HG03066 (cell line): ENCODE results near the gene PRTN3.

Experiments used
- ATAC-seq: cut with Tn5 transposase; IDR thresholded peaks from one replicate; pipeline ENCODE4 v1.9.1; 2021; ENCODE audit warnings: low read depth; ENCODE audit not compliant: unreplicated experiment

The PRTN3 gene

DNA sequence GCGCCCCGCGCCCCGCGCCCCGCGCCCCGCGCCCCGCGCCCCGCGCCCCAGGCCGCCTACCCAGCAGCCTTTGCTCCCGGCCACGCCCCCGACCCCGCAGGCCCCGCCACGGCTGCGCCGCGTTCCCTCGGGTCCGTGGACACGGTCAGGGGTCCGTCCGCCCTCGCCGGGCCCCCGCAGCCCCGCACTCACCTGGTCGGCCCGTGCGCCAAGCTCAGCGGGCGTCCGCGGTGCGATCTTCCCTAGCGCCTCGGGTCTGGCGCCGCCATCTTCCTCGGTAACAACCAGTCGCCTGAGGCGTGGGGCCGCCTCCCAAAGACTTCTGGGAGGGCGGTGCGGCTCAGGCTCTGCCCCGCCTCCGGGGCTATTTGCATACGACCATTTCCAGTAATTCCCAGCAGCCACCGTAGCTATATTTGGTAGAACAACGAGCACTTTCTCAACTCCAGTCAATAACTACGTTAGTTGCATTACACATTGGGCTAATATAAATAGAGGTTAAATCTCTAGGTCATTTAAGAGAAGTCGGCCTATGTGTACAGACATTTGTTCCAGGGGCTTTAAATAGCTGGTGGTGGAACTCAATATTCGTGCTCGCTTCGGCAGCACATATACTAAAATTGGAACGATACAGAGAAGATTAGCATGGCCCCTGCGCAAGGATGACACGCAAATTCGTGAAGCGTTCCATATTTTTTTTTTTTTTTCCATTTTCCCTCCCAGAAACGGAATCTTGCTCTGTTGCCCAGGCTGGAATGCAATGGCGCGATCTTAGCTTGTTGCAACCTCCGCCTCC is 52.3 kb downstream of the PRTN3 start, which contains the start of the genes MED16 and RNU6-9:
Gene MED16 (minus strand): TSS at position 294 of the 796 bp plus-strand sequence. CDS start 2,056 bp downstream, outside the sequence.
Gene RNU6-9 (plus strand): TSS at position 591 of the 796 bp plus-strand sequence.
- peak; percentile 76 for ATAC-seq

DNA sequence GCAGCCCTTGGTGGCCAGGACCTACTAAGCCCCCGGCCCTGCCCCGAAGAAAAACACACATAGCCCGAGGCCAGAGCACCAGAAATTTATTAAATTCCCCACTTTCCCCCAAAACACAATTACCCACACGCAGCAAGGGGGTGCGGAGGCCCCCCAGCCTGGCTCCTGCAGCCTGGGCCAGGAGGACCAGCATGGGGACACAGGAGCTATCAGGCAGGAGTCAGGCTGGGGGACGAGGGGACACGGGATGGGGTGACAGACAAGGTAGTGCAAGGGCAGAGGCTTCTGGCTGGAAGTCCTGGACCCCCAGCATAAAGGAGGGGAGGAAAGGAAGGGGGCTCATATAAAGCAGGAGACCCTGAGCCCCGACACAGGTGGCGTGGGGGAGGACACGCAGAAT is 55.6 kb downstream of the PRTN3 start:
- ATAC-seq = no peak

- no peak for ATAC-seq
These were observed 56.2 kb downstream of the PRTN3 start for GRCh38 chr19:896999-897398.

DNA sequence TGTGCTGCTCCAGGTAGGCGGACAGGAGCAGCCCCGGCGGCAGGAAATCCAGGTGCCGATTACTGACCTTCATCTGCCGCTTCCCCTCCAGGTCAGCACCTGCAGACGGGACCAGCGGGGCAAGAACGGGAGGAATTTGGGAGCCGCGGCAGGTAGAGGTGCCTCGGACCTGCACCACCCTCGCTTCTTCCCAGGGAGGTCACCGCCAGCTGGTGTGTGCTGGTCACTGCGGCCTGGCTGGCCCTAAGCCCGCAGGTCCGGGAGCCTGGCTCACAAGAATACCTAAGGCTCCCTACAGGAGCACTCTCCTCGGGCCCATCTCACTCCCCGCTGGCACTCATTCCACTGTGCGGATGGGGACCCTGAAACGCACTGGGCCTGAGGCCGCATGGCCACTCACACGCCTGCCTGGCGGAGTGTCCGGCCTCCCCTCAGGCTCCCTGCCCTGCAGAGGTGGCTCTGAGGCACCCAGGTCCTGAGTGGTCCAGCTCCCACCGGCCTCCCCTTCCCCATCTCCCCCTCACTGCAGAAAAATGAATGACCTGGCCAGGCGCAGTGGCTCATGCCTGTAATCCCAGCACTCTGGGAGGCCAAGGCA is 56.7 kb downstream of the PRTN3 start:
- ATAC-seq = no peak
